HepG2 (cell line): Measurements from ENCODE around the gene TADA2A. TPM values are rescaled to one million over a fixed set of nuclear protein-coding genes. Genes with fewer than 3 reads are reported as not detected.

Experiments
- ARNT2 ChIP-seq: sonication (generic); formaldehyde crosslinking; IDR thresholded peaks from 2 replicates; pipeline ENCODE4 v1.8.0; 2022; ENCODE audit warnings: mild to moderate bottlenecking, low read depth, missing genetic modification reagents, moderate library complexity
- MED8 ChIP-seq: sonication (generic); formaldehyde crosslinking; IDR thresholded peaks from 2 replicates; pipeline ENCODE4 v1.8.1; 2023; ENCODE audit warnings: mild to moderate bottlenecking, missing genetic modification reagents; ENCODE audit not compliant: insufficient replicate concordance
- NRL ChIP-seq: sonication (generic); formaldehyde crosslinking; IDR thresholded peaks from 2 replicates; pipeline ENCODE4 v1.5.0; 2020; ENCODE audit warnings: missing genetic modification reagents, mild to moderate bottlenecking, moderate library complexity, borderline replicate concordance
- THAP11 ChIP-seq: IDR thresholded peaks from 2 replicates; pipeline ENCODE4 v1.6.1; 2016; ENCODE audit warnings: missing biosample characterization, missing genetic modification reagents
- ZFY ChIP-seq: sonication (generic); formaldehyde crosslinking; IDR thresholded peaks from 2 replicates; pipeline ENCODE4 v1.4.0; 2020; ENCODE audit warnings: missing genetic modification reagents
- ZNF558 ChIP-seq: sonication (generic); formaldehyde crosslinking; IDR thresholded peaks from 2 replicates; pipeline ENCODE4 v1.9.0; 2022; ENCODE audit warnings: mild to moderate bottlenecking, missing genetic modification reagents, borderline replicate concordance
- polyA plus RNA-seq, 8 experiments: library from polyadenylated mRNA; depleted of rRNA in 3 of 8; stranded (reverse) in 7 of 8; unstranded in 1 of 8; fragments of >200 nt; fragmentation: Illumina TruSeq in 4 of 8; extraction: Trizol in 4 of 8; gene quantifications; 2 replicates each; pipeline versions ENCODE4 v1.2.1 to v1.2.3, GENCODE V29; 2011 to 2016; ENCODE audit warnings: low read depth in 4 of 8, missing spikeins in 1 of 8, mixed read lengths in 1 of 8; ENCODE audit not compliant: insufficient read depth in 1 of 8
- total RNA-seq, 5 experiments: library from RNA; depleted of rRNA; stranded (reverse); fragments of >200 nt; fragmentation: Illumina TruSeq; extraction: Trizol; gene quantifications; 2 replicates each; pipeline ENCODE4 v1.2.3, GENCODE V29; 2016; ENCODE audit warnings: low read depth in 1 of 5
- TF ChIP-seq, protein P1 (sequence below): sonication (generic); formaldehyde crosslinking; IDR thresholded peaks from 2 replicates; pipeline ENCODE4 v1.4.0; 2020; ENCODE audit warnings: missing genetic modification reagents, borderline replicate concordance
- TF ChIP-seq, protein P2 (sequence below): IDR thresholded peaks from 2 replicates; pipeline ENCODE4 v1.6.1; 2016; ENCODE audit warnings: missing genetic modification reagents, missing compliant biosample characterization
- TF ChIP-seq, protein P3 (sequence below), 2 experiments: sonication (generic) in 1 of 2; formaldehyde crosslinking in 1 of 2; IDR thresholded peaks; 2 replicates each; pipeline versions ENCODE4 v1.4.0 to v1.6.1; 2018 to 2020; ENCODE audit warnings: missing genetic modification reagents in 2 of 2, borderline replicate concordance in 1 of 2, low read depth in 1 of 2, mild to moderate bottlenecking in 1 of 2, missing biosample characterization in 1 of 2
- TF ChIP-seq, protein P4 (sequence below): sonication (generic); formaldehyde crosslinking; IDR thresholded peaks from 2 replicates; pipeline ENCODE4 v1.4.0; 2020; ENCODE audit warnings: low read depth, missing genetic modification reagents
- TF ChIP-seq, protein P5 (sequence below): IDR thresholded peaks from 2 replicates; pipeline ENCODE4 v1.6.1; 2016; ENCODE audit warnings: low read depth, missing genetic modification reagents, missing compliant biosample characterization

The TADA2A gene
- total and polyA plus RNA-seq, 2 of the 13 experiments (the other 11 are each of a cell fraction or from before 2014, with no cell fraction given): 8.0 to 14.0 TPM

DNA sequence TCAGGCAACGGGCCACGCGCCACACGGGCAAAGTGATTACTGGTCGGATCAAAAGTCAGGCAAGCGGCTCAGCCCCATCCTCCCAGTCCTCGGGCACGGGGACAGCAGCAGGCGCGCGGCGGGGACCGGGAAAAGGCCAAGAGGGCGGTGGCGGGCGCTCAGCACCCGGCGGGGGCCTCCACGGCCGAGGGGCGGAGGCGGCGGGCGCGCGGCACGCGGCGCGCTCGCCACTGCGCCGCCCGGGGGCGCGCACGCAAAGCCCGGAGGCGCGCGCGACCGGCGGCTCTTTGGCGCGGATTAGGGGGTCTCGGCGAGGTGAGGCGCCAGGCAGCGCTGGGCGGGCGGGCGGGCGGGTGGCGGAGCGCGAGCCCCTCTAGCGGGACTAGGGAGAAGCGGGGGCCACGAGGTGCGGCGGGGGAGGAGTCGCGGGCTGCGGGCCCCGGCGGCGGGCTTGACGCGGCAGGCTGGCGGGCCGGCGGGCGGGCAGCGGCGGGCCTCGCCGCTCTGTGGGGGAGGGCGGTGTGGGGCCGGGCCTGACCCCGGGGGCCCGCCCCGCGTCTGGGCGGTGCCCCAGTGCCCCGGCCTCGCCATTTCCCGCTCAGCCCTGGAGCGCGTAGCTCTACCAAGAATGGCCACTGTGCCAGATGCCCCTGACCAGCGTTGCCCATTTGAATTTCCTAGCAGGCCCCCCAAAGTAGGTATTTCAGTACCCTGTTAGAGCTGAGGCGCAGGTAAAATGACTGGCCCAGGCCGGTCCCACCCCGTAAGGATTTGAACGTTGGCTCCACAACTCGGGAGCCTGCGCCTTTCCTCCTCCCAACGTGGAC is at the start of gene TADA2A, which contains the start of gene ACACA (continued):
- TF ChIP-seq, protein P1, sequence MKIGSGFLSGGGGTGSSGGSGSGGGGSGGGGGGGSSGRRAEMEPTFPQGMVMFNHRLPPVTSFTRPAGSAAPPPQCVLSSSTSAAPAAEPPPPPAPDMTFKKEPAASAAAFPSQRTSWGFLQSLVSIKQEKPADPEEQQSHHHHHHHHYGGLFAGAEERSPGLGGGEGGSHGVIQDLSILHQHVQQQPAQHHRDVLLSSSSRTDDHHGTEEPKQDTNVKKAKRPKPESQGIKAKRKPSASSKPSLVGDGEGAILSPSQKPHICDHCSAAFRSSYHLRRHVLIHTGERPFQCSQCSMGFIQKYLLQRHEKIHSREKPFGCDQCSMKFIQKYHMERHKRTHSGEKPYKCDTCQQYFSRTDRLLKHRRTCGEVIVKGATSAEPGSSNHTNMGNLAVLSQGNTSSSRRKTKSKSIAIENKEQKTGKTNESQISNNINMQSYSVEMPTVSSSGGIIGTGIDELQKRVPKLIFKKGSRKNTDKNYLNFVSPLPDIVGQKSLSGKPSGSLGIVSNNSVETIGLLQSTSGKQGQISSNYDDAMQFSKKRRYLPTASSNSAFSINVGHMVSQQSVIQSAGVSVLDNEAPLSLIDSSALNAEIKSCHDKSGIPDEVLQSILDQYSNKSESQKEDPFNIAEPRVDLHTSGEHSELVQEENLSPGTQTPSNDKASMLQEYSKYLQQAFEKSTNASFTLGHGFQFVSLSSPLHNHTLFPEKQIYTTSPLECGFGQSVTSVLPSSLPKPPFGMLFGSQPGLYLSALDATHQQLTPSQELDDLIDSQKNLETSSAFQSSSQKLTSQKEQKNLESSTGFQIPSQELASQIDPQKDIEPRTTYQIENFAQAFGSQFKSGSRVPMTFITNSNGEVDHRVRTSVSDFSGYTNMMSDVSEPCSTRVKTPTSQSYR: peak; percentile 66; the same call in 1 of the 2 replicates
- TF ChIP-seq THAP11 (CRISPR knock-in tag) (no peak), ZFY (CRISPR knock-in tag) (peak; percentile 70), ARNT2 (CRISPR knock-in tag) (peak; percentile 29; the same call in 1 of the 2 replicates), MED8 (CRISPR knock-in tag) (peak; percentile 45), ZNF558 (CRISPR knock-in tag) (no peak), NRL (peak; percentile 94)
- TF ChIP-seq, protein P2, sequence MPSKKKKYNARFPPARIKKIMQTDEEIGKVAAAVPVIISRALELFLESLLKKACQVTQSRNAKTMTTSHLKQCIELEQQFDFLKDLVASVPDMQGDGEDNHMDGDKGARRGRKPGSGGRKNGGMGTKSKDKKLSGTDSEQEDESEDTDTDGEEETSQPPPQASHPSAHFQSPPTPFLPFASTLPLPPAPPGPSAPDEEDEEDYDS (CRISPR knock-in tag): 0 out of 2 replicates have a peak, but pooled peaks have one; percentile 18
- TF ChIP-seq, protein P3, sequence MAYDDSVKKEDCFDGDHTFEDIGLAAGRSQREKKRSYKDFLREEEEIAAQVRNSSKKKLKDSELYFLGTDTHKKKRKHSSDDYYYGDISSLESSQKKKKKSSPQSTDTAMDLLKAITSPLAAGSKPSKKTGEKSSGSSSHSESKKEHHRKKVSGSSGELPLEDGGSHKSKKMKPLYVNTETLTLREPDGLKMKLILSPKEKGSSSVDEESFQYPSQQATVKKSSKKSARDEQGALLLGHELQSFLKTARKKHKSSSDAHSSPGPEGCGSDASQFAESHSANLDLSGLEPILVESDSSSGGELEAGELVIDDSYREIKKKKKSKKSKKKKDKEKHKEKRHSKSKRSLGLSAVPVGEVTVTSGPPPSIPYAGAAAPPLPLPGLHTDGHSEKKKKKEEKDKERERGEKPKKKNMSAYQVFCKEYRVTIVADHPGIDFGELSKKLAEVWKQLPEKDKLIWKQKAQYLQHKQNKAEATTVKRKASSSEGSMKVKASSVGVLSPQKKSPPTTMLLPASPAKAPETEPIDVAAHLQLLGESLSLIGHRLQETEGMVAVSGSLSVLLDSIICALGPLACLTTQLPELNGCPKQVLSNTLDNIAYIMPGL (CRISPR knock-in tag; IDR thresholded peaks at IDR 0.05; ENCODE audit: borderline replicate concordance in 1 of 2, low read depth in 1 of 2): peak; percentile 48 to 64; a peak in 2 of 4 replicates
- TF ChIP-seq, protein P4, sequence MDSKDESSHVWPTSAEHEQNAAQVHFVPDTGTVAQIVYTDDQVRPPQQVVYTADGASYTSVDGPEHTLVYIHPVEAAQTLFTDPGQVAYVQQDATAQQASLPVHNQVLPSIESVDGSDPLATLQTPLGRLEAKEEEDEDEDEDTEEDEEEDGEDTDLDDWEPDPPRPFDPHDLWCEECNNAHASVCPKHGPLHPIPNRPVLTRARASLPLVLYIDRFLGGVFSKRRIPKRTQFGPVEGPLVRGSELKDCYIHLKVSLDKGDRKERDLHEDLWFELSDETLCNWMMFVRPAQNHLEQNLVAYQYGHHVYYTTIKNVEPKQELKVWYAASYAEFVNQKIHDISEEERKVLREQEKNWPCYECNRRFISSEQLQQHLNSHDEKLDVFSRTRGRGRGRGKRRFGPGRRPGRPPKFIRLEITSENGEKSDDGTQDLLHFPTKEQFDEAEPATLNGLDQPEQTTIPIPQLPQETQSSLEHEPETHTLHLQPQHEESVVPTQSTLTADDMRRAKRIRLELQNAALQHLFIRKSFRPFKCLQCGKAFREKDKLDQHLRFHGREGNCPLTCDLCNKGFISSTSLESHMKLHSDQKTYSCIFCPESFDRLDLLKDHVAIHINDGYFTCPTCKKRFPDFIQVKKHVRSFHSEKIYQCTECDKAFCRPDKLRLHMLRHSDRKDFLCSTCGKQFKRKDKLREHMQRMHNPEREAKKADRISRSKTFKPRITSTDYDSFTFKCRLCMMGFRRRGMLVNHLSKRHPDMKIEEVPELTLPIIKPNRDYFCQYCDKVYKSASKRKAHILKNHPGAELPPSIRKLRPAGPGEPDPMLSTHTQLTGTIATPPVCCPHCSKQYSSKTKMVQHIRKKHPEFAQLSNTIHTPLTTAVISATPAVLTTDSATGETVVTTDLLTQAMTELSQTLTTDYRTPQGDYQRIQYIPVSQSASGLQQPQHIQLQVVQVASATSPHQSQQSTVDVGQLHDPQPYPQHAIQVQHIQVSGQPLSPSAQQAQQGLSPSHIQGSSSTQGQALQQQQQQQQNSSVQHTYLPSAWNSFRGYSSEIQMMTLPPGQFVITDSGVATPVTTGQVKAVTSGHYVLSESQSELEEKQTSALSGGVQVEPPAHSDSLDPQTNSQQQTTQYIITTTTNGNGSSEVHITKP: no peak
- TF ChIP-seq, protein P5, sequence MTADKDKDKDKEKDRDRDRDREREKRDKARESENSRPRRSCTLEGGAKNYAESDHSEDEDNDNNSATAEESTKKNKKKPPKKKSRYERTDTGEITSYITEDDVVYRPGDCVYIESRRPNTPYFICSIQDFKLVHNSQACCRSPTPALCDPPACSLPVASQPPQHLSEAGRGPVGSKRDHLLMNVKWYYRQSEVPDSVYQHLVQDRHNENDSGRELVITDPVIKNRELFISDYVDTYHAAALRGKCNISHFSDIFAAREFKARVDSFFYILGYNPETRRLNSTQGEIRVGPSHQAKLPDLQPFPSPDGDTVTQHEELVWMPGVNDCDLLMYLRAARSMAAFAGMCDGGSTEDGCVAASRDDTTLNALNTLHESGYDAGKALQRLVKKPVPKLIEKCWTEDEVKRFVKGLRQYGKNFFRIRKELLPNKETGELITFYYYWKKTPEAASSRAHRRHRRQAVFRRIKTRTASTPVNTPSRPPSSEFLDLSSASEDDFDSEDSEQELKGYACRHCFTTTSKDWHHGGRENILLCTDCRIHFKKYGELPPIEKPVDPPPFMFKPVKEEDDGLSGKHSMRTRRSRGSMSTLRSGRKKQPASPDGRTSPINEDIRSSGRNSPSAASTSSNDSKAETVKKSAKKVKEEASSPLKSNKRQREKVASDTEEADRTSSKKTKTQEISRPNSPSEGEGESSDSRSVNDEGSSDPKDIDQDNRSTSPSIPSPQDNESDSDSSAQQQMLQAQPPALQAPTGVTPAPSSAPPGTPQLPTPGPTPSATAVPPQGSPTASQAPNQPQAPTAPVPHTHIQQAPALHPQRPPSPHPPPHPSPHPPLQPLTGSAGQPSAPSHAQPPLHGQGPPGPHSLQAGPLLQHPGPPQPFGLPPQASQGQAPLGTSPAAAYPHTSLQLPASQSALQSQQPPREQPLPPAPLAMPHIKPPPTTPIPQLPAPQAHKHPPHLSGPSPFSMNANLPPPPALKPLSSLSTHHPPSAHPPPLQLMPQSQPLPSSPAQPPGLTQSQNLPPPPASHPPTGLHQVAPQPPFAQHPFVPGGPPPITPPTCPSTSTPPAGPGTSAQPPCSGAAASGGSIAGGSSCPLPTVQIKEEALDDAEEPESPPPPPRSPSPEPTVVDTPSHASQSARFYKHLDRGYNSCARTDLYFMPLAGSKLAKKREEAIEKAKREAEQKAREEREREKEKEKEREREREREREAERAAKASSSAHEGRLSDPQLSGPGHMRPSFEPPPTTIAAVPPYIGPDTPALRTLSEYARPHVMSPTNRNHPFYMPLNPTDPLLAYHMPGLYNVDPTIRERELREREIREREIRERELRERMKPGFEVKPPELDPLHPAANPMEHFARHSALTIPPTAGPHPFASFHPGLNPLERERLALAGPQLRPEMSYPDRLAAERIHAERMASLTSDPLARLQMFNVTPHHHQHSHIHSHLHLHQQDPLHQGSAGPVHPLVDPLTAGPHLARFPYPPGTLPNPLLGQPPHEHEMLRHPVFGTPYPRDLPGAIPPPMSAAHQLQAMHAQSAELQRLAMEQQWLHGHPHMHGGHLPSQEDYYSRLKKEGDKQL: no peak; the same call in 1 of the 2 replicates
